Activated T-helper 9 cell treated with anti-CD3 and anti-CD28 coated beads, Interleukin-2, amount 50 U/mL, for 16 hours (primary cell): Measurements from ENCODE around the gene CCDC77.

Source experiments
- DNase-seq: peaks from one replicate; pipeline ENCODE4 v3.0.0-alpha.2; 2020; ENCODE audit warnings: low read depth

CCDC77 gene

DNA sequence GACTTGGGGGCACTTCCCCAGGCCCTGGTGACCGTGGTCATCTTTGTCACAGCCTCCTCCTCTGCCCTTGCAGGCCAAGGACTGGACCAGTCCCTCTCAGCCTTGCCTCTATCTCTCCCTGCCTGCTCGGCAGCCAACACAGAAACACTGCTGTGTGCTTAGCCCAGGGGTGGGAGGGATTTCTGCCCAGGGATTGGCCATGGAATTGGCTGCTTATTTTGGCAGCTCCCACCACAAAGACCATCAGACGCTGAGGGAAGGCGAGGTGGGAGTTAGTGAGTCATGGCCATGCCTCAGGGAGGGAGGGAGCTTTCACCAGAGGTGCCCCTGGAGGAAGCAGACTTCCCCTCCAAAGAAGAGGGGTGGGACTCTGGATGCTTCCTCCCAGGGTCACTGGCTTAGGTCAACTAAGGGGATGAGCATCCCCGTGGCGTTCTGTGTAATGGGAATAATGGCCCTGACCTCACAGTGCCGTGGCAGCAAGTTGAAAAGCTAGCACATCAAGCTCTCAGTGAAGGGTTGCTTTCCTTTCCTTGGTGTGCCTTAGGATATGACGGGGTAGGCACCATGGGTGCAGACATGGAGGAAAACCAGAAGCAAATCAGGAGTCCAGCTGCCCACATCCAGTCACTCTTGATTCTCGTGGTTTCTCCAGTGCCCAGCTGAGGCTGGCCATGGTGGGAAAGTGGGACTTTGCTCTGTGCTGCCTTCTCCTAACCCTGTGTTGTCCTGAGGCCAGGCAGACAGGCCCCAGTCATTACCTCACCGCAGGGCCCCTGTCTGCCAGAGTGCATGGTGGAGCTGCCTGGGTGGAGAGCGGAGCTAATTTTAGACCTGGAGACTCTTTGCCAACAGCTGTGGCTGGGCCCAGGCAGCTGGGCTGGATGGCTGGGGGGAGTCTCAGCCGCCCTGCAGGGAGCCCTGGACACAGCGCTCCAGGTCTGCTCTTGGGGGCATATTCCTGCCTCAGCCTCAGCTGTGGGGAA, 79.7 kb downstream of the CCDC77 start:
- no peak for DNase-seq

GRCh38 chr12:482061-482460, 80.6 kb downstream of the CCDC77 start:
- DNase-seq = no peak

DNA sequence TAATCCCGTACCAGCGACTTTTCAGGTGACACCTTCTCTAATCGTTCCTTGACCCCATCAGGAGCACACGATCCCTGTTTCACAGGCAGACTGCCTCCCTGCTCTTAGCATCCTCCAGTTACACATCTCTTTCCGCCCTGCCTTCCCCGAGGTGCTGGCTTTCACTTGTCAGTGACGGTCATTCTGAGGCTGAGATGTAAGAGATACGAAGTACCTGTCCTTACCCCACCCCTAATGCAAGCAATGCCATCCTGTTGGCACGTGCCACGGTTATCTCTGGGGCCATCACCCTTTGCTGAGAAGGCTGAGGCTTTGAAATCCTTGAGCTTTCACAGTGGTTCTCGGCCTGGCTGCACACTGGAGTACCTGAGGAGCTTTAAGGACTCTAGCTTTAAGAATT, 82.7 kb downstream of the CCDC77 start:
- DNase-seq = no peak

GRCh38 chr12:490260-490659, 88.8 kb downstream of the CCDC77 start:
- no peak for DNase-seq
